ENCODE data around the gene TJP1. TPM values are rescaled to one million over a fixed set of nuclear protein-coding genes. Genes with fewer than 3 reads are reported as not detected.

TJP1 gene
- total RNA-seq, 1 donor: 86.9 TPM

DNA sequence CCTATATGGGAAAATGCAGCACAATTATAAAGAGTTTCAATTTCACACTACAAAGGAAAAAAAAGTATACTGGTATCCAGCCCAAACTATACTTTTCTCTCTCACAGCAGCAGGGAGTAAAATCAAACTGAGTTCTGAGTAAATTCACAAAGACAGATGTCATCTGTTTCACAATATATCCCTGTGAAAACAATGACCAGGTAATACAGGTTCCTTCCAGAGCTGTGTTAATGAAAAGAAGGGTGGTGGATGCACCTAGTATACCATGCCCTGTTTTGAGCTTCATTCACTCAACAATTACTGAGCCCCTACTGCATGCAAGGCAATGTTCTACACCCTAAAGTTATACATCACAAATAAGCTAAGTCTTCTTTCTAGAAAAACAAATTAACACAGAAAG, 108.5 kb downstream of the TJP1 start:
- no peak overlapping the region for H3K4me3 ChIP-seq (ENCODE audit: insufficient read depth, low read length)
- H3K79me2 ChIP-seq (ENCODE audit: insufficient read depth, low read length): no peaks in the 10 kb centered on the region
- no peak for TF ChIP-seq CTCF (IDR thresholded peaks at IDR 0.05; ENCODE audit: extremely low read depth, low read depth, low read length)
- H3K36me3 ChIP-seq (ENCODE audit: insufficient read depth, low read length): peaks cover 75% of the 10 kb centered on the region
- H4K20me1 ChIP-seq (ENCODE audit: insufficient read depth, low read length): no peaks in the 10 kb centered on the region
- H3K27me3 ChIP-seq (ENCODE audit: insufficient read depth, low read length): no peaks in the 10 kb centered on the region
- no peak overlapping the region for H2AFZ ChIP-seq (ENCODE audit: low read length)
- no peak for DNase-seq (ENCODE audit: insufficient read length, low spot score, missing footprints)
- H3K4me2 ChIP-seq (ENCODE audit: insufficient read depth, low read length): no peak overlapping the region
- H3K4me1 ChIP-seq (ENCODE audit: insufficient read depth, low read length): no peaks in the 10 kb centered on the region
- no peaks in the 10 kb centered on the region for H3K9me3 ChIP-seq (ENCODE audit: low read depth, low read length)
- H3K27ac ChIP-seq (ENCODE audit: low read depth, low read length): no peak overlapping the region

DNA sequence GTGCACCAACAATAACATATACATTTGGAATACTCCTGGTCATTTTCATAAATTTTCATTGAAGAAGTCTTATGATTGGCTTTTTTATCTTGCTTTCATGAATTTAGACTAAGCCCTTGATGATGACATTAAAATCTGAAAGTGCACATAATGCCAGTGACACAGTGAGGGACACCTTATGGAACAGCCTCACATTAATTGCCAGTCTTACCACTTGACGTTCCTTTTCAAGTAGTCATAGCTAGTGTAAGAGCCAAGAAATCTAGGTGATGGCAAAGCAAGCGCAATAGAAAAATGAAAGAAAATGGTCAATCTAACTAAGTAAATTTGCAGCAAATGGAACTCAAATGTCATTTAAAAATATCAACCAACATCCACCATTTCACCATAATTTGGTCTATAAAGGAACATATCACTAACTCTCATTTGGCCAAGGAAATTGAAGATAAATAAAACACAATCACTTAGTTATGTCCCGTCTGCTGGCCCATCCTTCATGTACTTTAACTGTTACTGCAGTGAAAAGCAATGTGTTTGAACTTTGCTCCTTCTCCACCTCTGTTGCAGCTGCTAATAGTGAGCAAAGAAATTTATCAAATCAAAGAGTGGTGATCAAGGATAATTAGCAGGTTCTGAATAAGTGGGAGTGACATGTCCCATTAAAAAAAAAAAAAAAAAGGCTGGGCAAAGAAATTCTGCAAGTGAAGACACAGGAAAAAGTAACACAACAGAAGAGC, 110.0 kb downstream of the TJP1 start:
- Histone ChIP-seq H3K4me3 (ENCODE audit: insufficient read depth, low read length) (no peak overlapping the region), H3K27me3 (ENCODE audit: insufficient read depth, low read length) (no peaks in the 10 kb centered on the region), H3K4me1 (ENCODE audit: insufficient read depth, low read length) (no peaks in the 10 kb centered on the region), H3K79me2 (ENCODE audit: insufficient read depth, low read length) (no peaks in the 10 kb centered on the region), H2AFZ (ENCODE audit: low read length) (no peak overlapping the region), H3K4me2 (ENCODE audit: insufficient read depth, low read length) (no peak overlapping the region), H3K27ac (ENCODE audit: low read depth, low read length) (no peak overlapping the region), H3K36me3 (ENCODE audit: insufficient read depth, low read length) (peaks cover 74% of the 10 kb centered on the region), H4K20me1 (ENCODE audit: insufficient read depth, low read length) (no peaks in the 10 kb centered on the region), H3K9me3 (ENCODE audit: low read depth, low read length) (no peaks in the 10 kb centered on the region)
- TF ChIP-seq CTCF (IDR thresholded peaks at IDR 0.05; ENCODE audit: extremely low read depth, low read depth, low read length): no peak
- no peak for DNase-seq (ENCODE audit: insufficient read length, low spot score, missing footprints)

DNA sequence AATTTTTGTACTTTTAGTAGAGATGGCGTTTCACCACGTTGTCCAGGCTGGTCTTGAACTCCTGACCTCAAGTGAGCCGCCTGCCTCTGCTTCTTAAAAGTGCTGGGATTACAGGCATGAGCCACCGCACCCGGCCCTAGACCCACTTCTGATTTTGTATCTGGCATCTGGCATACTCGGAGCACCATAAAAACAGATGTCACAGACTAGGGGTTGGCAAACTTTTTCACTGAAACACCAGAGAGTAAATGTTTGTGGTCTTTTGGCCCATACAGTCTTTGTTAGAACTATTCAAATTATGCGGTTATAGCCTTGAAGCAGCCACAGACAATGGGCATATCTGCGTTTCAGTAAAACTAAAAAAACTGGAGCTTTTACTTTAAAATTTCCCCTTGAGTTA, 110.7 kb downstream of the TJP1 start:
- peaks cover 75% of the 10 kb centered on the region for H3K36me3 ChIP-seq (ENCODE audit: insufficient read depth, low read length)
- DNase-seq (ENCODE audit: insufficient read length, low spot score, missing footprints): no peak
- H4K20me1 ChIP-seq (ENCODE audit: insufficient read depth, low read length): no peaks in the 10 kb centered on the region
- H3K4me1 ChIP-seq (ENCODE audit: insufficient read depth, low read length): no peaks in the 10 kb centered on the region
- no peak overlapping the region for H3K27ac ChIP-seq (ENCODE audit: low read depth, low read length)
- H3K4me3 ChIP-seq (ENCODE audit: insufficient read depth, low read length): no peak overlapping the region
- no peaks in the 10 kb centered on the region for H3K9me3 ChIP-seq (ENCODE audit: low read depth, low read length)
- TF ChIP-seq CTCF (IDR thresholded peaks at IDR 0.05; ENCODE audit: extremely low read depth, low read depth, low read length): no peak
- H3K79me2 ChIP-seq (ENCODE audit: insufficient read depth, low read length): no peaks in the 10 kb centered on the region
- H3K27me3 ChIP-seq (ENCODE audit: insufficient read depth, low read length): no peaks in the 10 kb centered on the region
- H3K4me2 ChIP-seq (ENCODE audit: insufficient read depth, low read length): no peak overlapping the region
- no peak overlapping the region for H2AFZ ChIP-seq (ENCODE audit: low read length)

GRCh38 chr15:29708519-29708918, 113.7 kb downstream of the TJP1 start:
- Histone ChIP-seq H2AFZ (ENCODE audit: low read length) (no peak overlapping the region), H3K79me2 (ENCODE audit: insufficient read depth, low read length) (no peaks in the 10 kb centered on the region), H3K36me3 (ENCODE audit: insufficient read depth, low read length) (peaks cover 80% of the 10 kb centered on the region), H3K4me3 (ENCODE audit: insufficient read depth, low read length) (no peak overlapping the region), H3K27me3 (ENCODE audit: insufficient read depth, low read length) (no peaks in the 10 kb centered on the region), H3K9me3 (ENCODE audit: low read depth, low read length) (no peaks in the 10 kb centered on the region), H3K27ac (ENCODE audit: low read depth, low read length) (no peak overlapping the region), H3K4me1 (ENCODE audit: insufficient read depth, low read length) (no peaks in the 10 kb centered on the region), H3K4me2 (ENCODE audit: insufficient read depth, low read length) (no peak overlapping the region), H4K20me1 (ENCODE audit: insufficient read depth, low read length) (peaks cover 4% of the 10 kb centered on the region)
- no peak for DNase-seq (ENCODE audit: insufficient read length, low spot score, missing footprints)
- no peak for TF ChIP-seq CTCF (IDR thresholded peaks at IDR 0.05; ENCODE audit: extremely low read depth, low read depth, low read length)

Data from osteoblast (primary cell).